HG03039 (cell line): ENCODE measurements around the gene PRR5L.

Experiments
- ATAC-seq: cut with Tn5 transposase; IDR thresholded peaks from one replicate; pipeline ENCODE4 v1.9.1; 2021; ENCODE audit warnings: mild to moderate bottlenecking, moderate library complexity; ENCODE audit not compliant: unreplicated experiment

The PRR5L gene

GRCh38 chr11:36375353-36376008, 79.4 kb downstream of the PRR5L start:
- no peak for ATAC-seq

- ATAC-seq = no peak
Observed at GRCh38 chr11:36376009-36376887, 80.2 kb downstream of the PRR5L start.

GRCh38 chr11:36376888-36377758, 81.0 kb downstream of the PRR5L start:
- ATAC-seq = no peak

DNA sequence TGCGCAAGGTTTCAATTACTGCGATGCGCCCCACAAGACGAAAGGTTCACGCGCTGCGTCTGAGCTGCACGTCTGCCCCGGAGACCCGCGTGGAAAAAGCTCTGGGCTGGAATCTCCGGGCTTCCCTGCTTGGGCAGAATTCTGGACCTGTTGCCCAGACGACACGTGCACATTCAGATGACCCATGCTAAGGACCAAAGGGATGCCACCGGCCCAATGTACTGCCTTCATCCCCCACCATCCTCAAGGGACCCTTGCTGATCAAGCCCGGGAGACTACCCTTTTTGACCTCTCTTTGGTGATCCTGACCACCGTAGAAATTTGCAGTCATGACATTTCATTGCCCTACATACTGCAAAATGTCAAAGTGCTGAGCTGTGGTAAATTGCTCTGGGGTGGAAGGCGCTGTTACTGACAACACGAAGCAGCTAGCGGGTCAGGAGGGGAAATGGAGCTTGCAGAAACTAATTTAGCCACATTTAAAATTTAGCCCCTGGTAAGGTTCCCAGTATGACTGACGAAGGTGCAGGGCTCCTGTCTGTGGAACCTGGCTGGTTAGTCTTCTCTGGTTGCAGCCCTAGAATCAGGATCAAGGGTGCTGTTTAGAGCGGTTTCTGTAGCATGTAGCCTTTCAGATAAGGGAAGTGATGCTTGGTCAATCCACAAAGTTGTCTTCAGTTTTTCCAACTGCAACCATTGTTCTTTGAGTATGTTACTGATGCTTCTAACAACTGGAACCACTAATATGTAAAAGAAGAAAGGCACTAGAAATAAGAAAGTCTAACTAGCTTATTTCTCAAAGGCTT, 81.9 kb downstream of the PRR5L start:
- no peak for ATAC-seq

DNA sequence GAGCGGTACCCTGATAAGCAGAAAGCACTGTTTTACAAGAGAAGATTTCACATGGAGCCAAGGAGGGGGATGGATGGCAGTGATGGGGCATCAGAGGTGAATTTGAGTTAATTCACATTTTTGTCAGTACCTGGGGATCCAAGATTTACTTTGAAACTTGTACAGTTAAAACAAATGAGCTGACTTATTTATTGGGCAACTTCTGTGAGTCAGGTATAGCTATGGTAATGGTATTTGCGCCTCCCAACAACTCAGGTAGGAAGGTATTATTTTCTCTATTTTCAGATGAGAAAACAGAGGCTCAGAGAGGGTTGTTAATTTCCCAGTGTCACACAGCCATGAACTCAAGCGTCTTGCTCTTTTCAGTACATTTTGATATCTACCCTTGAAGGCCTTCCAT, 83.6 kb downstream of the PRR5L start:
- ATAC-seq = no peak

GRCh38 chr11:36380296-36381014, 84.4 kb downstream of the PRR5L start:
- ATAC-seq = no peak

DNA sequence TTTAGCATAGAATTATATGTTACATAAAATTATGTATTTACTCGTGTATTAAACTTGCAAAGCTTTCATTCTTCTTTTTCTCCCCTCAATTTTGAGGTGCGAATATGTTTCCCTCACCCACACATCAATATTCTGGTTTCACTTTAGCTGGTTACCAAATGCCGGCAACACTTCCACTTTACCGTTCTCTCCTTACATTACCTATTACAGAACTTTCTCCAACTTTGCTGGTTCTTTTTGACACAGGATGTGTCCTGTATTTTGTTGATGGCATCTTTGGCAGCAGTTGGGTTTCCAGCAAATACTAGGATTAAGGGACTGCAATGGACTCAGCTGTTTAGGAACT, 84.9 kb downstream of the PRR5L start:
- no peak for ATAC-seq

GRCh38 chr11:36383195-36383594, 87.1 kb downstream of the PRR5L start:
- ATAC-seq = no peak

GRCh38 chr11:36385121-36385970, 89.3 kb downstream of the PRR5L start:
- no peak for ATAC-seq

- ATAC-seq = no peak
Observed at GRCh38 chr11:36386411-36386810, 90.3 kb downstream of the PRR5L start.

- no peak for ATAC-seq
Observed at GRCh38 chr11:36388071-36388470, 92.0 kb downstream of the PRR5L start.

- ATAC-seq = no peak
Observed at GRCh38 chr11:36388951-36389350, 92.9 kb downstream of the PRR5L start.

DNA sequence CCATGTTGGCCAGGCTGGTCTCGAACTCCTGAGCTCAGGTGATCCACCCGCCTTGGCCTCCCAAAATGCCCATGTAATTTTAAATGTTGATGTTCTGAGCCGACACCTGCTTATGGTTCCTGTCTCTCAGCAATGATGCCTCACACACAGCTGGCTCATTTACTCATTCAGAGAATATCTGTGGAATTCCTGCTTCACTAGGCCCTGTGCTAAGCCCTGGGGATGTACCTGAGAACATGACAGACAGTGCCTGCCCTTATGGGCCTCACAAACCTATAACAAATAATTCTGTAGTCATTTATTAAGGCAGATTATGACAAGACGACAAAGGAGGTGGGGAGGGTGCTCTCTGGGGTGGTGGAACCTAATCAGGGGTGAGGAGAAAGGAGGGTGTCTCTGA, 93.7 kb downstream of the PRR5L start:
- ATAC-seq = peak; percentile 72

DNA sequence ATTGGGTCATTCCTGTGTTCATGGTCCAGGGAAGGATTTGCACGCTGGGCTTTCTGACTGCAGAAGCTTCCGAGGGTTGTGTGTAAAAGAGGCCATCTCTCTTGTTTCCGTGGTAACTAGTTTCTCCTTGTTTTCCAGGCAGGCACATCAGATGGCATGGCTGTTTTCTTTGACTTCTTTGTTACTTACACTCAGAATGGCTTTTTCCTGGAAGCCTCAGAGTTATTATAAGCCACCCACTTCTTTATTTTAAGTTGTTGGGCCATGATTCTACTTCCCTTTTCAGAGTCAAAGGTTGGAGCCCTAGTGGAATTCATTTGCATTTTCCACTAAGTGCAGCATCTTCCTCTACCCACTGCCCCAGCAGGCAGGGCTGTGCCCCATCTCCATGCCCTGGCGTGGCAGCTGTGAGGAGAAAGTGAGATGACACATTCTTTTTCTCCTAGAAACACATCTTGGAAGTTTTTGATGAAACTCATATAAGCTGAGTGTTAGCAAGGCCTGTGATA, 94.9 kb downstream of the PRR5L start:
- no peak for ATAC-seq

DNA sequence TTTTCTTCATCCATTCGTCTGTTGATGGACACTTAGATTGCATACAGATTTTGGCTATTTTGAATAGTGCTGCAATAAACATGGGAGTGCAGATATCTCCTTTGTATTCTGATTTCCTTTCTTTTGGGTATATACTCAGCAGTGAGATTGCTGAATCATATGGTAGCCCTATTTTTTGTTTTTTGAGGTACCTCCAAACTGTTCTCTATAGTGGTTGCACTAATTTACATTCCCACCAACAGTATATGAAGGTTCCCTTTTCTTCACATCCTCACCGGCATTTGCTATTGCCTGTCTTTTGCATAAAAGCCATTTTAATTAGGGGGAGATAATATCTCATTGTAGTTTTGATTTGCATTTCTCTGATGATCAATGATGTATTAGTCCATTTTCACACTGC, 96.1 kb downstream of the PRR5L start:
- ATAC-seq = no peak

DNA sequence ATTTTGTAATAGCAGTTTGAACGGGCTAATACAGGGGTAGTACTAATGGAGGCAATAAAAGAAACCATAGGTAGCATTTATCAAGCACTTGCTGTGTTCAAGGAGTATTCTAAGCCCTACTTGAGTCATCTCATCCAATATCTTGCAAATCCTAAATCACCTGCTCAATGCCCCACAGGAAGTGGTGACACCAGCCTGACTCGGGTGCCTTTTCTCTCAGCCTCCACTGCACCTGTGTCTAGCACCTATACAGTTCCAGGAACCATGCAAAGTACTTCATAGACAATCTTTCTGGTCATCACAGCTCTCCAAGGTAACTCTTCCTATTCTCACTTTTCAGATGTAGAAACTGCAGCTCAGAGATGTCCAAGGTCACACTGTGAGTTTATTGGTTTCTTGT, 98.0 kb downstream of the PRR5L start:
- ATAC-seq = no peak

- ATAC-seq = no peak
Observed at GRCh38 chr11:36394926-36395325, 98.8 kb downstream of the PRR5L start.

GRCh38 chr11:36395978-36396736, 100.1 kb downstream of the PRR5L start:
- ATAC-seq = no peak
